CD4-positive, alpha-beta T cell (primary cell): ENCODE results near the gene SPECC1. TPM values are rescaled to one million over a fixed set of nuclear protein-coding genes. Genes with fewer than 3 reads are reported as not detected.
"Not testable (repeated sequence)": the region's sequence is repeated elsewhere in the genome, so short reads cannot be mapped to it uniquely, and the experiment has no call there.

ENCODE experiments used
- ATAC-seq: fragments of 200-7000 bp; cut with Tn5 transposase; one replicate; pipeline ENCODE4 v1.10.0; 2022; ENCODE audit warnings: mild to moderate bottlenecking; ENCODE audit not compliant: poor library complexity
- CTCF ChIA-PET: fragments of 350-600 bp; sonication (Branson Sonifier 250); formaldehyde crosslinking; loops from one replicate; lab custom pipeline; 2021; ENCODE audit warnings: antibody characterized with exemption, inconsistent platforms; lab: Charles Lee
- POLR2A ChIA-PET: fragments of 350-600 bp; sonication (Branson Sonifier 250); formaldehyde crosslinking; loops from one replicate; lab custom pipeline; 2021; ENCODE audit warnings: antibody characterized with exemption, inconsistent platforms; lab: Charles Lee
- DNase-seq, 14 experiments: peaks; one replicate each; pipeline ENCODE4 v3.0.0-alpha.2; 2013 to 2020; ENCODE audit warnings: mixed read lengths in 2 of 14
- H3K27ac ChIP-seq, 2 donors: one replicate each; pipeline versions ENCODE4 v1.5.1 to v1.7.0; 2013; ENCODE audit warnings: low read length in 2 of 2, low read depth in 1 of 2, mild to moderate bottlenecking in 1 of 2
- H3K27me3 ChIP-seq, 2 experiments: 1 replicate in 1 of 2; 2 replicates in 1 of 2; pipeline versions ENCODE4 v1.6.1 to v1.7.0; 2013; ENCODE audit warnings: low read length in 2 of 2, control low read depth in 1 of 2, mild to moderate bottlenecking in 1 of 2, moderate library complexity in 1 of 2; ENCODE audit not compliant: insufficient read depth in 2 of 2, control insufficient read depth in 1 of 2
- H3K36me3 ChIP-seq: one replicate; pipeline ENCODE4 v1.6.1; 2013; ENCODE audit warnings: low read length, control low read depth; ENCODE audit not compliant: insufficient read depth
- H3K4me1 ChIP-seq: one replicate; pipeline ENCODE4 v1.6.1; 2013; ENCODE audit warnings: low read length, control low read depth; ENCODE audit not compliant: insufficient read depth
- H3K4me3 ChIP-seq: one replicate; pipeline ENCODE4 v1.5.1; 2013; ENCODE audit warnings: mild to moderate bottlenecking, low read length, moderate library complexity
- H3K9me3 ChIP-seq, 2 experiments: 1 replicate in 1 of 2; 2 replicates in 1 of 2; pipeline versions ENCODE4 v1.6.1 to v1.7.0; 2013; ENCODE audit warnings: low read length in 2 of 2, mild to moderate bottlenecking in 2 of 2, control low read depth in 1 of 2, moderate library complexity in 1 of 2; ENCODE audit not compliant: control insufficient read depth in 1 of 2, insufficient read depth in 1 of 2
- H3K27ac Mint-ChIP-seq: one replicate; pipeline ENCODE4 v1.8.0; 2020; ENCODE audit warnings: mixed read lengths
- H3K27me3 Mint-ChIP-seq: one replicate; pipeline ENCODE4 v1.8.0; 2021; ENCODE audit warnings: mixed read lengths
- H3K36me3 Mint-ChIP-seq: one replicate; pipeline ENCODE4 v1.8.0; 2021; ENCODE audit warnings: low read depth, mixed read lengths
- H3K4me1 Mint-ChIP-seq: one replicate; pipeline ENCODE4 v1.8.0; 2021; ENCODE audit warnings: low read depth, mixed read lengths
- H3K4me3 Mint-ChIP-seq: one replicate; pipeline ENCODE4 v1.8.0; 2020; ENCODE audit warnings: mild to moderate bottlenecking, mixed read lengths
- H3K9me3 Mint-ChIP-seq: one replicate; pipeline ENCODE4 v1.8.0; 2020; ENCODE audit warnings: mixed read lengths
- CTCF ChIP-seq: fragments of 200-600 bp; IDR thresholded peaks from one replicate; pipeline ENCODE4 v1.8.0; 2022; ENCODE audit warnings: antibody characterized with exemption, mild to moderate bottlenecking
- intact Hi-C, 2 experiments: fragments of 100-400 bp; cut with DNase I in 1 of 2; cut with micrococcal nuclease in 1 of 2; formaldehyde crosslinking; loops; one replicate each; pipeline versions ENCODE4 v1.15.1 to v1.9.0; 2023 to 2025; cut with DNase I, micrococcal nuclease
- total RNA-seq, 174 experiments: library from RNA in 2 of 174; stranded (reverse) in 2 of 174; gene quantifications; one replicate each; pipeline ENCODE4 v1.2.3 and lab custom pipeline; 2021 to 2026

The SPECC1 gene
- total RNA-seq, 2 experiments from 2014 or later: 4.3 to 4.4 TPM

- CTCF ChIA-PET: no interaction called here
- no peak overlapping the region for H3K27ac ChIP-seq
Observed at GRCh38 chr17:20159406-20160069, 150.4 kb downstream of the SPECC1 start.

GRCh38 chr17:20165516-20165915, 156.4 kb downstream of the SPECC1 start:
- H3K4me3 Mint-ChIP-seq, intact Hi-C loops, H3K36me3 ChIP-seq, H3K9me3 Mint-ChIP-seq, DNase-seq, H3K27me3 ChIP-seq, H3K4me1 Mint-ChIP-seq, H3K9me3 ChIP-seq, H3K4me1 ChIP-seq, H3K27ac ChIP-seq, H3K27ac Mint-ChIP-seq, CTCF ChIA-PET, ATAC-seq, H3K36me3 Mint-ChIP-seq, H3K4me3 ChIP-seq, H3K27me3 Mint-ChIP-seq, POLR2A ChIA-PET: not testable (repeated sequence)

More at GRCh38 chr17:20159406-20160069, 150.4 kb downstream of the SPECC1 start:
- Mint-ChIP-seq H3K27me3 (no peaks in the 10 kb centered on the region), H3K4me1 (no peaks in the 10 kb centered on the region), H3K4me3 (no peak overlapping the region), H3K9me3 (no peaks in the 10 kb centered on the region), H3K36me3 (no peaks in the 10 kb centered on the region), H3K27ac (no peak overlapping the region)
- ATAC-seq: no peak
- Histone ChIP-seq H3K9me3 (no peaks in the 10 kb centered on the region), H3K4me1 (peaks cover 18% of the 10 kb centered on the region), H3K4me3 (no peak overlapping the region), H3K36me3 (no peaks in the 10 kb centered on the region), H3K27me3 (no peaks in the 10 kb centered on the region)
- POLR2A ChIA-PET: no interaction called here
- TF ChIP-seq CTCF: no peak
- no peak for DNase-seq
- intact Hi-C loops: loop anchor here in 1 of 2 experiments (10.0 kb wide), 1 partner anchor 1125 kb away; the partner anchor contains the start of gene MAP2K3

DNA sequence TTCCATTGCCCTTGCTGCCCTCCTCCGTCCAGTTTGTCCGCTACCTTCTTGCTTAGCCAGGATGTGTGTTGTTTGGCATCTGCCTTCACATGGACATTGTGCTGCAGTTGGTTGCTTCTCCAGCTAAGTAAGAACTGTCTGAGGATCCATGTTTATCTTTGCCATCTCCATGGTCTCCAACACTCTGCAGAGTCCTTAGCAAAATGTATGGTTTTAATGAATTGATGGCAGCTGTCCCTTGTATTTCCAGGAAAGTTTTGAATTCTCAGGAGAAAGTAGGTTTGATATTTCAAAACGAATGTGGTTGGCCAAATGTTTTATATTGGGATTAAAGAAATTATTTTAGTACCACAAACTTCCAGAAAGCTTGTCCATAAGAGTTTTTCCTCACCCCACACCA, 160.9 kb downstream of the SPECC1 start:
- Histone ChIP-seq H3K36me3 (no peaks in the 10 kb centered on the region), H3K4me1 (no peaks in the 10 kb centered on the region), H3K4me3 (no peak overlapping the region), H3K9me3 (no peaks in the 10 kb centered on the region), H3K27me3 (no peaks in the 10 kb centered on the region), H3K27ac (no peak overlapping the region)
- POLR2A ChIA-PET: no interaction called here
- ATAC-seq (no peak), DNase-seq (no peak)
- H3K4me1 Mint-ChIP-seq: no peaks in the 10 kb centered on the region
- TF ChIP-seq CTCF: no peak
- no peak overlapping the region for H3K4me3 Mint-ChIP-seq
- H3K27me3 Mint-ChIP-seq: no peaks in the 10 kb centered on the region
- CTCF ChIA-PET: no interaction called here
- intact Hi-C loops: no loop called here
- no peaks in the 10 kb centered on the region for H3K36me3 Mint-ChIP-seq
- no peak overlapping the region for H3K27ac Mint-ChIP-seq
- H3K9me3 Mint-ChIP-seq: no peaks in the 10 kb centered on the region
